OCI-LY1 (cell line): ENCODE measurements around the gene HMHB1.

Experiments used
- H2AFZ ChIP-seq: fragments of 200-600 bp; sonication (generic), shearing (Covaris generic); 2 replicates; pipeline ENCODE4 v1.6.0; 2014; ENCODE audit warnings: antibody characterized with exemption, mild to moderate bottlenecking, low read length
- H3F3A ChIP-seq: fragments of 200-600 bp; sonication (generic), shearing (Covaris generic); 2 replicates; pipeline ENCODE4 v1.6.0; 2014; ENCODE audit warnings: mild to moderate bottlenecking, antibody characterized with exemption, low read length, moderate library complexity; ENCODE audit not compliant: insufficient read depth
- H3K27ac ChIP-seq: fragments of 200-600 bp; sonication (generic); 2 replicates; pipeline ENCODE4 v1.5.1; 2014; ENCODE audit warnings: low read length, mixed run types, mild to moderate bottlenecking, low read depth; ENCODE audit not compliant: poor library complexity, severe bottlenecking
- H3K27me3 ChIP-seq: fragments of 200-600 bp; sonication (generic); 2 replicates; pipeline ENCODE4 v1.6.0; 2014; ENCODE audit warnings: antibody characterized with exemption, mild to moderate bottlenecking, low read length, moderate library complexity; ENCODE audit not compliant: insufficient read depth
- H3K36me3 ChIP-seq: fragments of 200-600 bp; sonication (generic); 2 replicates; pipeline ENCODE4 v1.6.1; 2014; ENCODE audit warnings: mild to moderate bottlenecking, antibody characterized with exemption, low read length, moderate library complexity, mixed read lengths; ENCODE audit not compliant: insufficient read depth
- H3K4me1 ChIP-seq: fragments of 200-600 bp; sonication (generic); 2 replicates; pipeline ENCODE4 v1.5.1; 2014; ENCODE audit warnings: mild to moderate bottlenecking, low read length, moderate library complexity; ENCODE audit not compliant: insufficient read depth, severe bottlenecking
- H3K4me2 ChIP-seq: fragments of 200-600 bp; sonication (generic), shearing (Covaris generic); 2 replicates; pipeline ENCODE4 v1.6.1; 2014; ENCODE audit warnings: low read length
- H3K4me3 ChIP-seq: fragments of 200-600 bp; sonication (generic); 2 replicates; pipeline ENCODE4 v1.5.1; 2014; ENCODE audit warnings: low read length, low read depth, mild to moderate bottlenecking, mixed read lengths; ENCODE audit not compliant: poor library complexity, severe bottlenecking
- H3K79me2 ChIP-seq: fragments of 200-600 bp; shearing (Covaris generic); 2 replicates; pipeline ENCODE4 v1.6.1; 2016; ENCODE audit warnings: mixed run types, low read length, mixed read lengths; ENCODE audit not compliant: insufficient read depth
- H3K9ac ChIP-seq: fragments of 200-600 bp; sonication (generic), shearing (Covaris generic); 2 replicates; pipeline ENCODE4 v1.6.1; 2014; ENCODE audit warnings: mild to moderate bottlenecking, low read length, mixed read lengths
- H3K9me2 ChIP-seq: fragments of 200-600 bp; sonication (generic), shearing (Covaris generic); 2 replicates; pipeline ENCODE4 v1.6.1; 2014; ENCODE audit warnings: low read depth, mild to moderate bottlenecking, low read length, mixed read lengths
- H3K9me3 ChIP-seq: fragments of 200-600 bp; shearing (Covaris generic); 2 replicates; pipeline ENCODE4 v1.6.1; 2014; ENCODE audit warnings: low read length, mixed read lengths
- H4K20me1 ChIP-seq: fragments of 200-600 bp; sonication (generic), shearing (Covaris generic); 2 replicates; pipeline ENCODE4 v1.6.0; 2016; ENCODE audit warnings: mild to moderate bottlenecking, low read length; ENCODE audit not compliant: insufficient read depth
- CTCF ChIP-seq: fragments of 200-600 bp; sonication (generic), shearing (Covaris generic); IDR thresholded peaks from 2 replicates; pipeline ENCODE4 v1.5.1; 2017; ENCODE audit warnings: mild to moderate bottlenecking, antibody characterized with exemption, low read length, moderate library complexity, mixed read lengths
- EZH2 ChIP-seq: fragments of 200-600 bp; sonication (generic), shearing (Covaris generic); IDR thresholded peaks from 2 replicates; pipeline ENCODE4 v1.8.0; 2017; ENCODE audit warnings: borderline replicate concordance, mixed run types, mild to moderate bottlenecking, antibody characterized with exemption, low read length, moderate library complexity, mixed read lengths

The HMHB1 gene

GRCh38 chr5:143865426-143866025 is 53.6 kb downstream of the HMHB1 start:
- Histone ChIP-seq H3K9me2 (no peaks in the 10 kb centered on the region), H3K9ac (peak overlapping the region; percentile 38; the same call in 1 of the 2 replicates), H3K9me3 (no peaks in the 10 kb centered on the region), H2AFZ (no peak overlapping the region), H3K27ac (peak overlapping the region; percentile 91), H4K20me1 (no peaks in the 10 kb centered on the region), H3K79me2 (no peaks in the 10 kb centered on the region), H3K36me3 (no peaks in the 10 kb centered on the region), H3K4me2 (peak overlapping the region; percentile 51), H3K4me3 (peak overlapping the region; percentile 12), H3K4me1 (peaks cover 39% of the 10 kb centered on the region), H3F3A (no peaks in the 10 kb centered on the region), H3K27me3 (no peaks in the 10 kb centered on the region)
- no peak for TF ChIP-seq EZH2
- no peak for TF ChIP-seq CTCF
